Thyroid gland (tissue), 4 donors: ENCODE results near the gene ADIRF. TPM values are rescaled to one million over a fixed set of nuclear protein-coding genes. Genes with fewer than 3 reads are reported as not detected.

Experiments
- DNase-seq, 2 donors: peaks; one replicate each; pipeline ENCODE4 v3.0.0-alpha.2; 2019
- H3K27ac ChIP-seq, 3 donors: fragments of 200-600 bp; sonication (generic); 1 replicate in 2 of 3; 2 replicates in 1 of 3; pipeline ENCODE4 v1.5.1; 2016 to 2019; ENCODE audit warnings: mild to moderate bottlenecking in 1 of 3, moderate library complexity in 1 of 3
- H3K27me3 ChIP-seq: fragments of 200-600 bp; sonication (generic); one replicate; pipeline ENCODE4 v1.5.1; 2019
- H3K36me3 ChIP-seq, 2 donors: fragments of 200-600 bp; sonication (generic); one replicate each; pipeline ENCODE4 v1.5.1; 2016 to 2019
- H3K4me1 ChIP-seq, 2 donors: fragments of 200-600 bp; sonication (generic); one replicate each; pipeline ENCODE4 v1.5.1; 2017 to 2019
- H3K4me3 ChIP-seq, 3 donors: fragments of 200-600 bp; sonication (generic); replicated peaks in 1 of 3; 1 replicate in 2 of 3; 2 replicates in 1 of 3; pipeline ENCODE4 v1.5.1; 2016; ENCODE audit warnings: mild to moderate bottlenecking in 1 of 3
- H3K9me3 ChIP-seq: fragments of 200-600 bp; sonication (generic); one replicate; pipeline ENCODE4 v1.5.1; 2017
- CTCF ChIP-seq, 6 experiments: fragments of 200-600 bp in 3 of 6; fragments of 450-650 bp in 3 of 6; sonication (generic) in 3 of 6; IDR thresholded peaks; one replicate each; pipeline ENCODE4 v1.5.1; 2016 to 2019; ENCODE audit warnings: antibody characterized with exemption in 6 of 6, mild to moderate bottlenecking in 2 of 6, inconsistent platforms in 1 of 6, moderate library complexity in 1 of 6
- POLR2A ChIP-seq, 2 donors: fragments of 450-650 bp; IDR thresholded peaks; one replicate each; pipeline ENCODE4 v1.6.1; 2017; ENCODE audit warnings: antibody characterized with exemption in 2 of 2, mild to moderate bottlenecking in 2 of 2, moderate library complexity in 1 of 2
- WGBS, 2 donors: methylation state at CpG; one replicate each; pipeline ENCODE4 v1.1.5; 2017; 5-methylcytosine and 5-hydroxymethylcytosine counted together
- intact Hi-C: fragments of 100-400 bp; cut with DNase I; formaldehyde crosslinking; loops from one replicate; pipeline ENCODE4 v1.15.1; 2023
- total RNA-seq, 4 donors: library from RNA; depleted of rRNA; stranded (reverse); fragments of >200 nt; gene quantifications; one replicate each; pipeline ENCODE4 v1.2.3, GENCODE V29; 2016

The ADIRF gene
- total RNA-seq, 4 donors from 2014 or later, result 66.6 to 208 (median 104) TPM

DNA sequence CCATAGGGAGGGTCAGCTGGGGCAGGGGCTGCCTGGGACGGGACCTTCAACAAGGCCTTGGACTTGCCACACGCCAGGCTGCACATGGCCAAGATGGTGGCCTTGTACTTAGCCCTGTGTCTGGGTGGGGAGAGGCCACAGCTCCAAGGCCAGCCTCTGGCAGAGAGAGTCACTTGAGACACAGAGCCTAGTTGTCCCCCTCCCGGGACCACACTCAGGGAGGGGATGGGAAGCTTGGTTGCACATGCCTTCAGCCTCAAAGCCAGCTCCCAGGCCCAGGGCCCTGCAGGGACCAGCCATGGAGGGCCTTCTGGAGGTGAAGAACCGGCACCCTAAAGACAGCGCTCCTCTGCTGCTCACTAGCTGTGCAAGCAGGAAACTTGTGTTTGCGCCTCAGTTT lies 27.6 kb upstream of the ADIRF start:
- Histone ChIP-seq H3K4me1 (peaks cover 3 to 16% of the 10 kb centered on the region in 2 donors), H3K36me3 (peaks cover 2 to 9% of the 10 kb centered on the region in 2 donors), H3K9me3 (no peaks in the 10 kb centered on the region), H3K27ac (no peak overlapping the region), H3K27me3 (no peaks in the 10 kb centered on the region), H3K4me3 (no peak overlapping the region)
- TF ChIP-seq CTCF (IDR thresholded peaks at IDR 0.05), result no peak
- no peak for TF ChIP-seq POLR2A (IDR thresholded peaks at IDR 0.05)
- intact Hi-C loops, result no loop called here
- DNase-seq, result no peak
- 82 to 88% methylated on average over 3 to 4 of the region's 6 CpGs for WGBS, 2 donors

DNA sequence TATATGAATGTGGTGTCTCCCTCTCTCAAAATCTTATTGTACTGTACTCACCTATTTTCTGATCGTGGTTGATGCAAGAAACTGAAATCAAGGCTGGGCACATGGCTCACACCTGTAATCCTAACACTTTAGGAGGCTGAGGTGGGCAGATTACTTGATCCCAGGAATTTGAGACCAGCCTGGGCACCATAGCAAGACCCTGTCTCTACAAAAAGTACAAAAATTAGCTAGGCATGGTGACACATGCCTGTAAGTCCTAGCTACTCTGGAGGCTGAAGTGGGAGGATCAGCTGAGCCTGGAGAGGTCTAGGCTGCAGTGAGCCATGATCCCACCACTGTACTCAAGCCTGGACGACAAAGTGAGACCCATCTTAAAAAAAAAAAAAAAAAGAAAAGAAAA lies 26.9 kb upstream of the ADIRF start:
- Histone ChIP-seq H3K4me3 (no peak overlapping the region), H3K4me1 (peaks cover 3 to 24% of the 10 kb centered on the region in 2 donors), H3K9me3 (no peaks in the 10 kb centered on the region), H3K27ac (no peak overlapping the region), H3K27me3 (no peaks in the 10 kb centered on the region), H3K36me3 (peaks cover 0 to 6% of the 10 kb centered on the region in 2 donors)
- 86 to 91% methylated on average over 2 of the region's 2 CpGs for WGBS, 2 donors
- TF ChIP-seq CTCF (IDR thresholded peaks at IDR 0.05), result no peak
- TF ChIP-seq POLR2A (IDR thresholded peaks at IDR 0.05), result no peak
- DNase-seq, result no peak
- intact Hi-C loops, result no loop called here

DNA sequence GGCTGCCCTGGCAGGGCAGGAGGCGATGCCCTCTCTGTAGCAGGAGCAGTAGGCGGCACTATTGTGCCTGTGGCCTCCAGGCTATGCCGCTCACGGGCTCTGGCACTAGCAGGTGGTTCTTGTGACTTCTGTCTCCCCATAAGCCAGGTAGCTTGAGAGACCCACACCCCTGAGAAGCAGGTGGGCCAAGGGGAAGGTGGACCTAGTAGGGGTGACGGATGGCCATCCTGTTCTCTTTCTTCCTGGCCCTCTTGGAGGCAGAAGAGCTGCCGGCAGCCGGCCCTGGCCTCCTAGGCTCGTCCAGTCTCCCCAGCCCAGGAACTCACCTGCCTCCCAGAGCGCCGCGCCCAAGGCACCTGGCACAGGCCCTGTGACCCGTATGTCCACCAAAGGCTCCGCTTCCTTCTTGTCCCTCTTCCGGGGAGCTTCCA lies 26.3 kb upstream of the ADIRF start:
- H3K9me3 ChIP-seq, result no peaks in the 10 kb centered on the region
- H3K27me3 ChIP-seq, result no peaks in the 10 kb centered on the region
- intact Hi-C loops, result no loop called here
- no peak for TF ChIP-seq POLR2A (IDR thresholded peaks at IDR 0.05)
- no peak for TF ChIP-seq CTCF (IDR thresholded peaks at IDR 0.05)
- H3K36me3 ChIP-seq, result peaks cover 0 to under 1% of the 10 kb centered on the region in 2 donors
- no peak for DNase-seq
- WGBS, 2 donors, result 91 to 93% methylated on average over 12 to 14 of the region's 14 CpGs
- no peak overlapping the region for H3K27ac ChIP-seq
- peaks cover 3 to 24% of the 10 kb centered on the region in 2 donors for H3K4me1 ChIP-seq
- H3K4me3 ChIP-seq, result no peak overlapping the region

DNA sequence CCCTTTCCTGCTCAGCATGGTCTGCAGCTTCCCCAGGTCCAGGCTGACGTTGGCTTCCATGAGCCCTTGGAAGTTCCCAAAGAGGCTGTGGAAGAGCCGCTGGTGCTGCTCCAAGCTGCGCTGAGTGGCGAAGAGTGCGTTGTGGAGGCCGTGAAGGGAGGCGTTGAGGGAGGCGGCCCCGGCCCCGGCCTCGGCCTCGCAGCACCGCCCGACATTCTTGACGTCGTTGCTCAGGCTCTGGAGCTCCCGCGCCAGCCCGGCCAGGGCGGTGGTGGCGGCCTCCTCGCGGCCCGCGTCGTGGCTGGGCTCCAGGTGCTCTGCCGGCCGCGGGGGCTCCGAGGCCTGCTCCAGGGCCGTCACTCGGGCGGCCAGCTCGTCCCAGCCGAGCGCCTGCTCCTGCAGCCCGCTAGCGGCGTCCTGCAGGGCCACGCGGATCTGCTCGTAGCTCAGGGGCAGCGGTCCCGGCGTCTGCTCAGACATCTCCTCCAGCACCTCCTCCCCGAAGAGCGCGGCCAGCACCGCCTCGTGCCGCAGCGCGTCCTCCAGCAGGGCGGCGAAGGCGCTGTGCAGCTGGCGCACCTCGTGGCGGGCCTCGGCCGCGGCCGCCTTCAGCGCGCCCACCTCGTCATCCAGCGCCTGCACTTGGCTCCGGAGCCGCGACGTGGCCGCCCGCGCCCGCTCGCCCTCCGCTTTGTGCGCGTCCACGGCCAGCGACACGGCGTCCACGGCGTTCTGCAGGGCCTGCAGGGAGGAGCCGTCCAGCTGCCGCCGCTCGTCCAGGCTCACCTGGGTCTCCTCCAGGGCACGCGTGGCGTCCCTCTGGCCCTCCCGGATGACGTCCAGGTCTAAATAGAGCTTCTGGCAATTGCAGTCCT lies 25.6 kb upstream of the ADIRF start:
- no peaks in the 10 kb centered on the region for H3K36me3 ChIP-seq
- no peaks in the 10 kb centered on the region for H3K9me3 ChIP-seq
- DNase-seq, result no peak
- TF ChIP-seq CTCF (IDR thresholded peaks at IDR 0.05) (no peak), POLR2A (IDR thresholded peaks at IDR 0.05) (no peak)
- no peak overlapping the region for H3K4me3 ChIP-seq
- H3K27me3 ChIP-seq, result no peaks in the 10 kb centered on the region
- intact Hi-C loops, result no loop called here
- 70 to 83% methylated on average over 20 to 63 of the region's 94 CpGs for WGBS, 2 donors
- H3K27ac ChIP-seq, result no peak overlapping the region
- peaks cover 3 to 24% of the 10 kb centered on the region in 2 donors for H3K4me1 ChIP-seq

- Histone ChIP-seq H3K27me3 (no peaks in the 10 kb centered on the region), H3K9me3 (no peaks in the 10 kb centered on the region), H3K4me1 (peaks cover 3 to 24% of the 10 kb centered on the region in 2 donors), H3K27ac (no peak overlapping the region), H3K4me3 (no peak overlapping the region), H3K36me3 (no peaks in the 10 kb centered on the region)
- 95% methylated on average over 24 to 30 of the region's 30 CpGs for WGBS, 2 donors
- intact Hi-C loops, result no loop called here
- DNase-seq, result no peak
- TF ChIP-seq POLR2A (IDR thresholded peaks at IDR 0.05) (no peak), CTCF (IDR thresholded peaks at IDR 0.05) (no peak)
These were observed 24.8 kb upstream of the ADIRF start for GRCh38 chr10:86943316-86944030.
